Parathyroid adenoma (tissue), 2 donors: Measurements from ENCODE around the gene COPS2.

Experiments used
- H2AFZ ChIP-seq: fragments of 300-600 bp; sonication (generic); one replicate; pipeline ENCODE4 v1.7.0; 2017; ENCODE audit warnings: antibody characterized with exemption, mild to moderate bottlenecking
- H3K27ac ChIP-seq: fragments of 300-600 bp; sonication (generic); one replicate; pipeline ENCODE4 v1.7.0; 2017
- H3K27me3 ChIP-seq: fragments of 300-600 bp; sonication (generic); one replicate; pipeline ENCODE4 v1.7.0; 2017; ENCODE audit warnings: low read length; ENCODE audit not compliant: control insufficient read depth, insufficient read depth
- H3K36me3 ChIP-seq: fragments of 300-600 bp; sonication (generic); one replicate; pipeline ENCODE4 v1.7.0; 2017; ENCODE audit warnings: low read length; ENCODE audit not compliant: control insufficient read depth, insufficient read depth
- H3K4me1 ChIP-seq: fragments of 300-600 bp; sonication (generic); one replicate; pipeline ENCODE4 v1.7.0; 2017; ENCODE audit warnings: control low read depth
- H3K4me2 ChIP-seq: fragments of 300-600 bp; sonication (generic); one replicate; pipeline ENCODE4 v1.7.0; 2017; ENCODE audit warnings: low read length
- H3K4me3 ChIP-seq: fragments of 300-600 bp; sonication (generic); one replicate; pipeline ENCODE4 v1.7.0; 2017; ENCODE audit warnings: low read depth, low read length
- H3K79me2 ChIP-seq: fragments of 300-600 bp; sonication (generic); one replicate; pipeline ENCODE4 v1.7.0; 2017; ENCODE audit warnings: control low read depth
- H3K9ac ChIP-seq: fragments of 300-600 bp; sonication (generic); one replicate; pipeline ENCODE4 v1.7.0; 2017; ENCODE audit warnings: mild to moderate bottlenecking
- H3K9me3 ChIP-seq: fragments of 300-600 bp; sonication (generic); one replicate; pipeline ENCODE4 v1.7.0; 2017; ENCODE audit warnings: low read length; ENCODE audit not compliant: control insufficient read depth
- CTCF ChIP-seq: fragments of 300-600 bp; sonication (generic); IDR thresholded peaks from one replicate; pipeline ENCODE4 v1.7.0; 2017; ENCODE audit warnings: antibody characterized with exemption, mild to moderate bottlenecking
- donor health status: primary hyperparathyroidism.

Gene COPS2

GRCh38 chr15:49155110-49155833, at the start of gene COPS2:
COPS2 (minus strand) TSS chr15:49155599; CDS start chr15:49155578, 21 bp downstream.
- TF ChIP-seq CTCF = no peak
- H3K4me3 ChIP-seq = peak within 1 kb of the TSS; percentile 81
- peak within 1 kb of the TSS; percentile 81 for H3K27ac ChIP-seq
- H3K9me3 ChIP-seq = no peaks in the 10 kb centered on the region
- H3K36me3 ChIP-seq = no peaks in the 10 kb centered on the region
- H3K9ac ChIP-seq = peak within 1 kb of the TSS; percentile 37
- no peaks in the 10 kb centered on the region for H3K27me3 ChIP-seq
- H3K4me1 ChIP-seq = no peaks in the 10 kb centered on the region
- H3K4me2 ChIP-seq = peak within 1 kb of the TSS; percentile 77
- H2AFZ ChIP-seq = peak within 1 kb of the TSS; percentile 92
- peaks cover 26% of the 10 kb centered on the region for H3K79me2 ChIP-seq

- Histone ChIP-seq H3K4me3 (no peak overlapping the region), H3K9ac (no peak overlapping the region), H3K9me3 (no peaks in the 10 kb centered on the region), H3K4me1 (no peaks in the 10 kb centered on the region), H3K27ac (no peak overlapping the region), H2AFZ (no peak overlapping the region), H3K4me2 (no peak overlapping the region), H3K36me3 (no peaks in the 10 kb centered on the region), H3K27me3 (no peaks in the 10 kb centered on the region), H3K79me2 (peaks cover 3% of the 10 kb centered on the region)
- no peak for TF ChIP-seq CTCF
These were observed 44.9 kb upstream of the COPS2 start for GRCh38 chr15:49200347-49200746.

- H3K9me3 ChIP-seq = no peaks in the 10 kb centered on the region
- no peaks in the 10 kb centered on the region for H3K36me3 ChIP-seq
- no peak overlapping the region for H2AFZ ChIP-seq
- H3K4me1 ChIP-seq = no peaks in the 10 kb centered on the region
- no peak for TF ChIP-seq CTCF
- no peaks in the 10 kb centered on the region for H3K79me2 ChIP-seq
- no peak overlapping the region for H3K9ac ChIP-seq
- no peak overlapping the region for H3K4me3 ChIP-seq
- no peak overlapping the region for H3K27ac ChIP-seq
- H3K27me3 ChIP-seq = no peaks in the 10 kb centered on the region
- H3K4me2 ChIP-seq = no peak overlapping the region
These were observed 44.3 kb upstream of the COPS2 start for GRCh38 chr15:49199666-49200065.

- Histone ChIP-seq H3K79me2 (peaks cover 2% of the 10 kb centered on the region), H3K27me3 (no peaks in the 10 kb centered on the region), H3K9me3 (no peaks in the 10 kb centered on the region), H3K9ac (no peak overlapping the region), H3K27ac (no peak overlapping the region), H3K4me1 (no peaks in the 10 kb centered on the region), H3K4me2 (no peak overlapping the region), H3K4me3 (no peak overlapping the region), H2AFZ (no peak overlapping the region), H3K36me3 (no peaks in the 10 kb centered on the region)
- no peak for TF ChIP-seq CTCF
These were observed 41.5 kb upstream of the COPS2 start for GRCh38 chr15:49196856-49197255.

- H3K27me3 ChIP-seq = no peaks in the 10 kb centered on the region
- no peaks in the 10 kb centered on the region for H3K9me3 ChIP-seq
- no peak overlapping the region for H3K4me3 ChIP-seq
- no peak overlapping the region for H3K9ac ChIP-seq
- no peak overlapping the region for H3K27ac ChIP-seq
- no peaks in the 10 kb centered on the region for H3K36me3 ChIP-seq
- no peaks in the 10 kb centered on the region for H3K4me1 ChIP-seq
- no peak overlapping the region for H3K4me2 ChIP-seq
- peaks cover 9% of the 10 kb centered on the region for H3K79me2 ChIP-seq
- TF ChIP-seq CTCF = no peak
- H2AFZ ChIP-seq = no peak overlapping the region
These were observed 36.5 kb upstream of the COPS2 start for GRCh38 chr15:49191892-49192291.
